SKM-1 treated with dmso at 0.1 percent for 144 hours (cell line): ENCODE measurements around the gene PAAF1.
A peak's percentile ranks its signal among the peaks of the same experiment; 100 is the strongest.

Source experiments
- DNase-seq: peaks from one replicate; lab custom pipeline; 2025; ENCODE audit not compliant: unreplicated experiment; lab: John Stamatoyannopoulos, UW

Gene PAAF1, protein sequence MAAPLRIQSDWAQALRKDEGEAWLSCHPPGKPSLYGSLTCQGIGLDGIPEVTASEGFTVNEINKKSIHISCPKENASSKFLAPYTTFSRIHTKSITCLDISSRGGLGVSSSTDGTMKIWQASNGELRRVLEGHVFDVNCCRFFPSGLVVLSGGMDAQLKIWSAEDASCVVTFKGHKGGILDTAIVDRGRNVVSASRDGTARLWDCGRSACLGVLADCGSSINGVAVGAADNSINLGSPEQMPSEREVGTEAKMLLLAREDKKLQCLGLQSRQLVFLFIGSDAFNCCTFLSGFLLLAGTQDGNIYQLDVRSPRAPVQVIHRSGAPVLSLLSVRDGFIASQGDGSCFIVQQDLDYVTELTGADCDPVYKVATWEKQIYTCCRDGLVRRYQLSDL

DNA sequence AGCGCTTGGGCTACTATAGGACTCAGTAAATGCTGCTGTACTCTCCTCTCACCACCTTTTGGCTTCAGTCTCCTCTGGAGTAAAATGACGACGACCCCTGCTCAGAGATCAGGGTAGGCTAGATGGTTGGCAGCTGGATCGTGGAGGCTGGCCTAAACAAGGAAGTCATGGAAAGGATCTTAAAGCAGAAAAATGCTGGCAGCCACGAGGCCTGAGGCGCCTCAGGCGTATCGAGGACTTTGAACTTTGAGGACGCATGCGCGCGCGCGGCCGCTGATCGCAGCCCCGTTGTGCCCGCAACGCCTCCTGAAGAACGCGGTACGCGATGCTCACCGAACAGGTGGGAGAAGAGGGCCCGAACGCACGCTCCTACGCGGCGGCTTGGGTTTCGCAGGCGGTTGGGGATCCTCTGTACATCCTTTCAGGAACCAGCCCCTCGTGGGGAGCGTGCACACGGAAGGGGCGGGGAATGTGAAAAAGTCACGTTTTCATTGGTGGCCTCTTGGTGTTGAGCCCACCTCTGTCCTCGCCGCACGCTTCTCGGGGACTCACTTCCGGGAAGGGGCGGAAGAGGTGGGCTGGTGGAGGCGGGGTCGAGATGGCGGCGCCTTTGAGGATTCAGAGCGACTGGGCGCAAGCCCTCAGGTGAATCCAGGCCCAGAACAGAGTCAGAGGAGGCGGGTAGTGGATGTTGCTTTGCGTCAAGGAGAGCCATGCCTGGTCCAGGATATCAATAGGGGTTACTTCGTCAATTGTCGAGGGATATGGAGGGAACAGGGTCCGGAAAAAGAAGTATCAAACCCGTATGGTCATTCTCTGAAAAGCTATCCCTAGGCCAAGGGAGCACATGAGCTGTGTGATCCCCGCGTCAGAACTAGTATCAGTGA lies at the start of gene PAAF1, which contains the start of gene COA4:
Gene PAAF1, plus strand, starts transcription at position 576 of the 887 bp plus-strand sequence. Its CDS starts 23 bp downstream, at position 599.
Gene COA4, minus strand, starts transcription at position 423 of the 887 bp plus-strand sequence. CDS start 3,468 bp downstream, outside the sequence.
- peak; percentile 97 for DNase-seq

DNA sequence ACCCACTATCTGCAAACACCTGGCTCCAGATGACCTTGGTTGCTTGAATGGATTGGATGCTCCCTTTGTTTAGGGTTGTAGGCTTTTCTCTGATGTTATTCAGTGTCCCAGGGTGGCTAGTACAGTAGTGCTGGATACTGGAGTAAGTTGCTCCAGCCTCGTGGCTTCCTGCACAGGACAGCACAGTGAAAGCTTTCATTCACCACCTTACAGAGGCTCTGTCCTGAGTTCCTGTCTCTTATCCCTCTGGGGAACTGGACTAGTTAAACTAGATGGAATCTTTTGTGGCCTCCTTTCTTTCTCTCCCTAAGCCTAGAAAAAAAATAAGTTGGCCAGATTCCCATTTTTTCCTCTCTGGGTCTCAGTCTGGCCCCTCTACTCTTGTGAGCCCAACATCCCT lies 46.5 kb upstream of the PAAF1 start:
- no peak for DNase-seq

DNA sequence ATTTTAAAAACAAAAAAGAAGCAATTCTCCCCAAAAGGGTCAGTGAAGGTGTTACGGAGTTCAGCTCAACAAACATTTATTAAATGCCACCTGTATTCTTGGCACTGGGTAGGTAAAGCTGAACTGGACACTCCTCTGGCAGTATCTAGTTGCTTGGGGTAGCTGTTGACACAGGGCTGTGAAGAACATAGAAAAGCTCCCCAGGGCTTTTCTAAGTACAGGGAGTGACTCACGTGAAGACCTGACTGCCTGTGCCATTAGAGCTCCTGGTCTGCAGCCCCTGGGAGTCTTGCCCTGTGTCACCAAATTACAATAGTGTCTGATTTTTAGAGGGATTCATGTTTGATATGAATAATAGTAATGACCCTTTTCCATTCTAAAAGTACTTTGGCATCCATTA lies 43.7 kb upstream of the PAAF1 start:
- DNase-seq = no peak

DNA sequence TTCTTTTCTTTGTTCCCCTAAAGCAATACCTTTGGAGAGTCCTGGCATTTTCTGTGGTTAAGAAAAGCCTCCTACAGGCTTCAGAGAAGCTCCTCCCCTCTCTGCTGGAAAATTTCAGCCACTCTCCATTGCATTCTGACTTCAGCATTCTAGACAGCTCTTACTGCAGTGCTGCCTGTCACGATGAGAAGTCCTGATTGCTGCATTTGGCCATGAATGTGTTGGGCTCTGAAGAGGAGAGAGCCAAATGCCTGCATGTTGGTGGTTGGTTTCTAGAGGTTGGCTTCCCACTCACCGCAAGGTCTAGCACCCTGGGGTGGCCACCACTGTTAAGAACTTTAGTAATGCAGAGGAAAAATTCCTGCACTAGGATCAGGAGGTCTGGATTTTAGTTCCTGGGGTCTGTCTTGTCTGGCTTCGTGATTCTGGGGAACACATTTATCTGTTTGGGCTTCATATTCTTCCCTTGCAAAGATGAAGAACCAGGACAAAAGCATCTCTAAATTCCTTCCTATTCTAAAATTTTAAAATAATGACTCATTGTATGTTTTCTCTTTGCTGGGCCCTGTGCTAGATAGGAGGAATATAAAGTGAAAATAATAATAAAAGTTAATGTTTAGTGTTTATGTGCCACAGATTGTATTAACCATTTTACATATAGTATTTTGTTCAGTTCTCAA lies 38.2 kb upstream of the PAAF1 start:
- no peak for DNase-seq

DNA sequence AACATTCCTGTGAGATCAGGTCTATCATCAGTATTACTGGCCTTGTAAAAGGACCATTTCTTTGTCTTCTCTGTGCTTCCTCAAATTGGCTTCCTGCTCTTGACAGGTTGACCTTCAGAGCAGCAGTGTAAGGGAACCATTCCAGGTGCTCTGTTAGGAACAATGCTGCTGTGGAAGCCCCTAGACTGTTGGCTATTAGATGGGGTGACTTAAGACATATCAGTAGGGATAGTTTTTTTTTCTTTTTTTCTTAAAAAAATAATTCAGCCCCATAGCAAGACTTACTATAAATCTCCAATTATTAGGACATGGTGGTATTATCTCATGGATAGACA lies 37.7 kb upstream of the PAAF1 start:
- DNase-seq = no peak

DNA sequence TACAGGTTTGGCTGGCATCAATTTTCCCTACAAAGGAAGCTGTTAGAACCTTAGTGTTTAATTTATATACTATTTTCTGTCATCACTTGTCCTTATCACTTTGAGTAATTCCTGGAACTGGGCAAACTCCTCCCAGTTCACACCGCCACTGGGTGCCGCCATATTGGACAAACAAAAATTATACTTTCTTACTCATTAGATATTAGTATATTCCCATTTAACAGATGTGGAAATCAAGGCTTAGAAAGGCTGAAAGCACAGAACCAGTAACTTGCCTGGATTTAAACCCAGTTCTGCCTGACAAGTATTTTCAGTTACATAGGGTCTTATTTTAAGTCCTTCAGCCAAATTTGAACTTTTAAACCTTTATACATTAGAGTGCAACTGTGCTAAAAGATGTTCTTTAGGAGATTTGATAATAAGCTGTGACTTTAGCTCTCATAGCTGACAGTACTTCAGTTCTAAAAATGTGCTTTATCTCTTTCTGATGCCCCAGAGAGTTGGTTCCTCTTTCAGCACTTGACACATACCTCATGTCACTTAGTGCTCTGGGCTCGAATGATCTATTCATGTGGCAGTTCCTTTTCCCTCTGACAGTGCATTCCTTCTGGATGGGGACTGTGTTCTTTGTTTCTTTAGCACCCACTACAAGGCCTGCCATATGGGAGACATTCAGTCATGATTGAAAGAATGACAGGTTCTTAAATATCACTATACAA lies 25.6 kb upstream of the PAAF1 start:
- peak; percentile 37 for DNase-seq

DNA sequence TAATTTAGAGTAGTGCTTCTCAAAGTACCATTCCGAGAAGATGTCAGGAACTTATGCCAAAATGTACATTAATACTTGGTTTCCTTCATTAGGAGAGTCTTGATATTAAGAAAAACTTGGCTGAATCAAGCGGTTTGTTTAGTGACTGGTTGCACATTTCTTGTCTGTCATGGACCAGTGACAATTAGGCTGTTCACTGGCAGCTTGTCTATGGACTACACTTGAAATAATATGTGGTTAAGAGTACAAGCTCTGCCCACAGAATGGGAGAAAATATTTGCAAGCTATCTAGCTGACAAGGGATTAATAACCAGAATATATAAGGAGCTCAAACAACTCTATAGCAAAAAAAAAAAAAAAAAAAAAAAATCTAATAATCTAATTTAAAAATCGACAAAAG lies 24.8 kb upstream of the PAAF1 start:
- no peak for DNase-seq

DNA sequence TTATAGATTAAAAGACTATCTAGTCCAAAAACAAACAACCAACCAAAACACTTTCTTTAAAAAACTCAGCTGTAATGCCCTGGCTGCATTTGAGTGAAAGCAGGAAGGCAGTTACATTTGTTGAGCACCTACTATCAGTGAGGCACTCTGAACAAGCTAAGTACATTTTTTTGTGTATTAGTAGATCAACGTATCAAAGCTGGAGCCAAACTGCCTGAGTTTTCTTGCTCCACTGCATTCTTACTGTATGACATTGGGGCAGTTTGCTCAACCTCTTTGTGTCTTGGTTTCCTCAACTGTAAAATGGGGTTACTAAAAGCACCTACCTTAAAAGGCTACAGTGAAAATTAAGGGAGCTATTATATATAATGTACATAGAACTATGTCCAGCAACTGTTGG lies 22.1 kb upstream of the PAAF1 start:
- no peak for DNase-seq

DNA sequence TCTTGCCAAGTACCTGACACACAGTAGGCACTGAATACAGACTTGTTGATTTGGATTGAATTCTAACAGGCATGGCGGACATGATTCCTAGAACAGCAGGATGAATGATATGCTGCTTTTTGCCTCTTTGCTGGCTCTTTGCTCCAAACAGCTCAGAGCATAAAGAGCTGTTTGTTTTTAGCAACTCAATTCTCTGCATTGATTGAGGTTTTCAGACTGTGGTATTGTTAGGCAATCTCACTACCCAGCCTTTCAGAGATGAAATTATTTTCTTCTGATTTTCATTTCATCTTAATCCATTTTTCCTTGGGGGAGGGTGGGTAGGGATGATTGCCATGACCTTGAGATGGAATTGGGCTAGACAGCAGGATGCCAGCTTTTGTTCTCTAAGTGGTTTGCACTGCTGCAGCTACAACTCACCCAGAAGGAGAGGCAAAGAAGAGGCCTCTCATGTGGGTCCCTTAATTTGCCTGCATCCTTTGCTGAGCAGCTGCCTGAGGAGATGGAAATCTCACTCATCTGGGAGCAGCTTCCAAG lies 20.7 kb upstream of the PAAF1 start:
- no peak for DNase-seq

DNA sequence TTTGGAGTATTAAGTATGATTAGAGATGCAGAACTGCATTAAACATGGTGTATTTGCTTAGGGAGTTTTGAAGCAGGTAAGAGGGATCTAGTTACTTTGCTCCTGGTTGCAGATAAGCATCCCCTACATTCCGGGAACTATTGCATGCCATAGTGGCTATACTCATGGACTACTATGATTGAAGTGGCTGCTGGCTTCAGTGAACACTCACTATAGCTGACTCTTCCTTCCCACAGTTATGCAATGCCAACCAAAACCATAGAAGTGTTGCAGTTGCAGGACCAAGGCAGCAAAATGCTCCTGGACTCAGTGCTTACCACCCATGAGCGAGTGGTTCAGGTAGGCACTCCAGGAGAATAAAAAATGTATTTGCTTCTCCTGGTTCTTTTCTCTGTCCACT lies 17.1 kb upstream of the PAAF1 start:
- DNase-seq = no peak

DNA sequence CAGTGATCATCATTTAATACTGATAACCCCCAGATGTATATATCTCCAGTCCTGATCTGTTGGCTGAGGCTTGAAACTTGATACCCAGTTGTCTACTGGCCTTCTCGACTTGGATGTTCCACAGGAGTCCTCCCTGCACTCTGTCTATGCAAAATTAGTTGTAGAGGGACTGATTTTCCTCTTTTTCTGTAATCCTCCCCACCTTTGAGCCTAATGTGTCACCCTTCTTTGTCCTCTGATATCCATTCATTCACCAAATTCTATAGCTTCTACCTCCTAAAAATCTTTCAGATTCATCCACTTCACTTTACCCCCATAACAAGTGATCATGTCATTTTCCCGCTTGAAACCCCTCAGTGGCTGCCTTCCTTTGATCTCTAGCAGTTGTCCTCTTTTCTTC lies 16.6 kb upstream of the PAAF1 start:
- DNase-seq = no peak

DNA sequence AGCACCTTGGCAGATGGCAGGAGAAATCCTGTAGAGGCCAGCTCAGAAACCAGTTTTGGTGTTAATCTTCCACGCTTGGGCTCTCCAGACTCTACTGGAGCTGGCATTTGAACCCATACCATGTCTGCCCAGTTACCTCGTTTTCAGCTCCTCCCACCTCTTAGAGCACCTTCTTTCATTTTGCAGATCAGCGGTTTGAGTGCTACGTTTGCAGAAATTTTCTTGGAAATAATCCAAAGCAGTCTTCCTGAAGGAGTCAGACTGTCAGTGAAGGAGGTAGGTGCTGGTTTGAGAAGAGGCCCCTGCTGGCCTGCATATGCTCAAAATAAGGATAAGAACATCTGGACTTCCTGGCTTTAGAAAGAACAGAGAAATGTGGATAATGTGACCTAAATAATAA lies 13.8 kb upstream of the PAAF1 start:
- DNase-seq = no peak

DNA sequence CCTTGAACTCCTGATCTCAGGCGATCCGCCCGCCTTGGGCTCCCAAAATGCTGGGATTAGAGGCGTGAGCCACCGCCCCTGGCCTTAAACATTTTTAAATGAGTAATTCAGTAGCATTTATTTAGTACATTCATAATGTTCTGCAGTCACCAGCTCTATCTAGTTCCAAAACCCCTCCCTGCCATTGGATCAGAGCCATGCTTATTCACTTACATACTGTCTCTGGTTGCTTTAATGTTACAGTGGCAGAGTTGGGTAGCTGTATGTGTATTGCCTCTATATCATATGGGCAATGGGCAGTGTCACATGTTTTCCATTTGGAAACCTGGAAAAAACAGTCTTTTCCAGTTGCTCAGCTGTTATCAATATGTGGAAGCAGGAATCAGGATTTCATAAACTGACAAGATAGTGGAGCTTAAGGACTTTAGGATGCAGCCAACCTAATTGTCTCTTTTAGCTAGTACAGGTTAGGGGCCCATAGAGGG lies 10.7 kb upstream of the PAAF1 start:
- DNase-seq = no peak

DNA sequence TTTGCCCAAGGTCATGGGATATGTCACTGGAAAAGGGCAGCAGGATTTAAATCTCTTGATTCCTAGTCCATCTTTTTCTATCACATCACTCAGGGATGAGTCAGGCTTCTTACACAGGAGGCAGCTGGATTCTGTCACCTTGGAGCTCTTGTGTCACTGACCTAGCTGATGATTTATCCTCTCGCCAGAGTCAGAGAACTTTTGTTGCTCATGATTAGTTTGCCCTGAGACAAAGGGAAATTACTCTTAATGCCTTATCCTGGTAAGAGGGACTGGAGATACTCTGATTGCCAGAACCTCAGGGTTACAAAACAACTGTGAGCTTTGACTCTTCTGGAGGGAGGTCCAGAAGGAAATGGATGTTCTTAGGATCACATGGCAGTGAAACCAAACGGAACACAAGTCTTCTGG lies 10.2 kb upstream of the PAAF1 start:
- DNase-seq = no peak

DNA sequence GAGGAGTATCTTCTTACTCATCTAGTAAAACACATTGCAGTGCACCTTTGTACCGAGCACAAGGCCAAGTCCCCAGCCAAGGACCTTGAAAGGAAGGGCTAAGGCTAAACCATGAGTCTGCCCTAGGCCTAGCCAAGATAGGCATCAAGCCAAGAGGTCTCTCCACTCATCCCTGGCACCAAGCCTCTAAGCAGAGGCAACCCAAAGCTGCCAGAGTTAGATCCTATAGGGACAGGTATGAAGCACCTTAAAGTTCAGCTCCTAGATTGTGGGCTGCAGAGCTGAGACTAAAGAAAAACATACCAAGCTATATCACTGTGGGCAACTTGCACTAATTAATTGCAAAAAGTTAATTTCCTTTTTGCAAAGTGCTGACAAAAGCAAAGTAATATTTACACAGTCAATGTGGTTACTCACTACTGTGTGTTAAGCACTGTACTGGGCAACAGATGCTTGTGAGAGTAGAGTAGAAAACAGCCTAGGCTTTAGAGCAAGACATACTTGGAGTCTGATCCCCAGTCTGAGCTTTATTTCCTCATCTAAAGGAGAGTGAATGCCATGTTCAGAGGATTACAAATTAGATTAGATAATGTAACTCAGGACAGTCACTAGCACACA lies 7.4 kb upstream of the PAAF1 start:
- DNase-seq = no peak

DNA sequence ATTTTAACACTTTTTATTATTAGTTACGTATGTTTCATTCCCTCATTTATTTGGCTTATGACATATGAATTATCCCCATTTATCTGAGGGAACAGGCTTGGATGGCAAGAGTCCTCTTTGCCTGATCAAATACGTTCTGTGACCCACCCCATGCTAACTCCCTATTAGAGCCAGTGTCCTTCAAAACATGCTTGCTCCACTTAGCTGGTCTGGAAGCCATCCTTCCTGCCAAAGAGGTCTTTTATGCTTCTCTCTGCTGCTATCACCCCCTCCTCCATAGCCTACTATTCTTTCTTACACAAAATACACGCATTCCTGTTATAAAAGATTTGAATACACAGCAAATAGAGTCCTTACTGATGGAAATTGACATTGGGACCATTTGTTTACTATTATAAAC lies 6.5 kb upstream of the PAAF1 start:
- no peak for DNase-seq

DNA sequence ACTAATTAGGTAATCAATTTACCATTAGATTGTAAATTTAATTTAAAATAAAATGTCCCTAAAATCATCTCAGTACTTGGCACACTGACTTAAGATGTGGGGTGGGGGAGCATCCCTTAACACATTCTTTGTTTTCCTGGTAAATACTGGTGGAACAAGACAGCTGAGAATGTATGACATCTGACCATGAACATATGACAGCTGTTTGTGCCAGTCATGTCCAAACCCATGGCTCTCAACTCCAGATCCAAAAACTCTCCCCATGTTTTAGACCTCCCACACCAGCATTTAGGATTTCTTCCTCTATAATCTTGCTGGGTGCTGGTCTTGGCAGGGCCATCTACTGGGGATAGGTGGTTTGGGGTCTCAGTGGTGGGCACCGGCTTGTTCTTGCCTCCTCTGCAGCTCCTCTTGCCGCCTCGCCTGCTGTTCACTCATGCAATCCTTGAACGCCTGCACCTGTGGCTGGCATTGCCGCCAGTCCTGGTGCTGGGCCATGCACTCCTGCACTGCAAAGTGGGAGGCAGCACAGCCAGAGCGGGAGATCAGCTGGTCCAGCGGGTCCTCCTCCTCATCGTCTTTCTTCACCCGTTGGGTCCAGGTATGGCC lies 3.9 kb upstream of the PAAF1 start:
- DNase-seq = no peak

DNA sequence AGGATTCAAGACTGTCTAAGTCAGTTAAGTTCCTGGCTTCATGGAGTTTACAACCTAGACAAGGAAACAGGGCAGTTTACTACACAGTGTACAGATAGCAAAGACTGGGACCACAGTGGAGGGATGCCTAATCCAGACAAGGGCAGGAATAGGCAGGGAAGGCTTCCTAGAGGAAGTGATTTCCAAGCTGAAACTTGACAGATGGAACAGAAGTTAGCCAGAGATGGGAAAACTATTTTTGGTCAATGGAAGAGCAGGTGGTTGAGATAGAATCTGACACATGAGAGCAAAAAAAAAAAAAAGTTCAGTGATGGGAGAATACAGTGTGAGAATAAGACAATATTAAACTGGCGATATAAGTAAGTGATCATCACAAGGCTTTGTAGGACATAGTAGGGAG lies 1.4 kb upstream of the PAAF1 start:
- DNase-seq = no peak

DNA sequence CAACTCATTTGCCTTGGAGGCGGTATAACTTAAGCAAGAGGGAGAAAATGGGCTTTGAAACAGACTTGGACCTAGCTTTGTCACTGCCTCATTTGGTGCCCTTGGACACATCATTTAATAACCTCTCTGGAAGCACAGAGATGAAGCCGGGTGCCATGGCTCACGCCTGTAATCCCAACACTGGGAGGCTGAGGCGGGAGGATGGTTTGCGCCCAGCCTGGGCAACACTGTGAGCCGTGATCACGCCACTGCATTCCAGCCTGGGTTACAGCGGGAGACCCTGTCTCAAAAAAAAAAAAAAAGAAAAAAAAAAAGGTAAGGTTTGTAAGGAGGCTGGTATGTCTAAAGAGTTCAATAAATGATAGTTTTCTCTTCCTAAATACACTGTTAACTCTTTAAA lies 959 bp upstream of the PAAF1 start:
- DNase-seq = no peak

DNA sequence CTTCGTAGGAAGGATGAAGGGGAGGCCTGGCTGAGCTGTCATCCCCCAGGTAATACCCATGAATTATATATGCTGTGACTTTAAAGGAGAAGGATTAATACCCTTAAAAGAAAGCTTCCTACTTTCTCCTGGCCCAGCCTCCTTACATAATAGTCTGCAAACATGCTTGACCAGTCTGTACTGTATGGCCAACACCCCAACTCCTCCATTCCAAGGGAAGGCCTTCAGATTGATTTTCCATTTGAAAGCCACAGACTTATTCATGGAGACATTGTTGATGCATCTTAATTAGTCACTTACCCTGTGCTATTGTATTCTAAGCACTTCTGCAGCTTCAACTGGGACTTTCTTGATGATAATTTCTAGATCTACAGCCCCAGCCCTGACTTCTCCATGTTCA lies 2.0 kb downstream of the PAAF1 start:
- no peak for DNase-seq
